WTC11 (cell line): ENCODE measurements around the gene MRPL20. TPM values are rescaled to one million over a fixed set of nuclear protein-coding genes. Genes with fewer than 3 reads are reported as not detected.
A peak's percentile ranks its signal among the peaks of the same experiment; 100 is the strongest.

Source experiments
- ATAC-seq: fragments of 200-7000 bp; cut with Tn5 transposase; 2 replicates; pipeline ENCODE4 v1.10.0; 2021; ENCODE audit warnings: mild to moderate bottlenecking, moderate library complexity
- CTCF ChIA-PET: fragments of 300-600 bp; sonication (Branson Sonifier 250); formaldehyde crosslinking; loops from one replicate; lab custom pipeline; 2021; ENCODE audit warnings: antibody characterized with exemption; lab: Charles Lee
- POLR2A ChIA-PET: fragments of 350-600 bp; sonication (Branson Sonifier 250); formaldehyde crosslinking; loops from one replicate; lab custom pipeline; 2021; ENCODE audit warnings: antibody characterized with exemption; lab: Charles Lee
- DNase-seq: peaks from one replicate; pipeline ENCODE4 v3.0.0; 2021; ENCODE audit warnings: low spot score
- H3K27ac Mint-ChIP-seq: 2 replicates; pipeline ENCODE4 v1.8.0; 2021; ENCODE audit warnings: mixed read lengths
- H3K27me3 Mint-ChIP-seq: 2 replicates; pipeline ENCODE4 v1.8.0; 2021; ENCODE audit warnings: low read depth, mild to moderate bottlenecking, moderate library complexity, mixed read lengths
- H3K36me3 Mint-ChIP-seq: 2 replicates; pipeline ENCODE4 v1.8.0; 2021; ENCODE audit warnings: mixed read lengths
- H3K4me1 Mint-ChIP-seq: 2 replicates; pipeline ENCODE4 v1.8.0; 2022; ENCODE audit warnings: mixed read lengths
- H3K4me3 Mint-ChIP-seq: 2 replicates; pipeline ENCODE4 v1.8.0; 2021; ENCODE audit warnings: mild to moderate bottlenecking, moderate library complexity, mixed read lengths
- H3K9me3 Mint-ChIP-seq: 2 replicates; pipeline ENCODE4 v1.8.0; 2021; ENCODE audit warnings: mixed read lengths
- FOXP1 ChIP-seq: sonication (generic); formaldehyde crosslinking; IDR thresholded peaks from 2 replicates; pipeline ENCODE4 v1.8.0; 2022; ENCODE audit warnings: missing genetic modification reagents, mild to moderate bottlenecking, moderate library complexity, borderline replicate concordance
- HMGA2 ChIP-seq: fragments of 250-450 bp; sonication (Bioruptor Pico); IDR thresholded peaks from 2 replicates; pipeline ENCODE4 v1.4.0; 2021; ENCODE audit warnings: mild to moderate bottlenecking, moderate library complexity
- KAT7 ChIP-seq: sonication (generic); formaldehyde crosslinking; IDR thresholded peaks from 2 replicates; pipeline ENCODE4 v1.8.1; 2023; ENCODE audit warnings: missing genetic modification reagents, mild to moderate bottlenecking, borderline replicate concordance
- NR1H2 ChIP-seq: sonication (generic); formaldehyde crosslinking; IDR thresholded peaks from 2 replicates; pipeline ENCODE4 v1.9.0; 2021; ENCODE audit warnings: mild to moderate bottlenecking, moderate library complexity, missing genetic modification reagents
- TEAD1 ChIP-seq: sonication (generic); formaldehyde crosslinking; IDR thresholded peaks from 2 replicates; pipeline ENCODE4 v1.8.0; 2022; ENCODE audit warnings: mild to moderate bottlenecking, missing genetic modification reagents
- TP53 ChIP-seq: sonication (generic); formaldehyde crosslinking; IDR thresholded peaks from 2 replicates; pipeline ENCODE4 v1.8.1; 2023; ENCODE audit warnings: mild to moderate bottlenecking, missing genetic modification reagents
- ZNF138 ChIP-seq: sonication (generic); formaldehyde crosslinking; conservative IDR thresholded peaks from 2 replicates; pipeline ENCODE4 v1.8.1; 2022; ENCODE audit warnings: mild to moderate bottlenecking, moderate library complexity, missing genetic modification reagents
- ZNF317 ChIP-seq: sonication (generic); formaldehyde crosslinking; IDR thresholded peaks from 2 replicates; pipeline ENCODE4 v1.8.1; 2023; ENCODE audit warnings: low read depth, mild to moderate bottlenecking, moderate library complexity, missing genetic modification reagents, borderline replicate concordance
- ZNF423 ChIP-seq: fragments of 250-450 bp; sonication (Bioruptor Pico); IDR thresholded peaks from 2 replicates; pipeline ENCODE4 v2.1.2; 2022; ENCODE audit warnings: mild to moderate bottlenecking, moderate library complexity
- total RNA-seq: library from RNA; stranded (reverse); gene quantifications from 3 replicates; pipeline ENCODE4 v1.2.3, GENCODE V29; 2021
- TF ChIP-seq, protein P1 (sequence below): sonication (generic); formaldehyde crosslinking; IDR thresholded peaks from 2 replicates; pipeline ENCODE4 v1.8.1; 2023; ENCODE audit warnings: mild to moderate bottlenecking, missing genetic modification reagents, moderate library complexity
- TF ChIP-seq, protein P2 (sequence below): fragments of 250-450 bp; sonication (Bioruptor Pico); IDR thresholded peaks from 2 replicates; pipeline ENCODE4 v1.8.0; 2021; ENCODE audit warnings: mild to moderate bottlenecking
- TF ChIP-seq, protein P3 (sequence below): fragments of 250-450 bp; sonication (Bioruptor Pico); IDR thresholded peaks from 2 replicates; pipeline ENCODE4 v1.9.0; 2021; ENCODE audit warnings: mild to moderate bottlenecking, borderline replicate concordance
- TF ChIP-seq, protein P4 (sequence below): sonication (generic); formaldehyde crosslinking; IDR thresholded peaks from 2 replicates; pipeline ENCODE4 v1.8.1; 2022; ENCODE audit warnings: mild to moderate bottlenecking, moderate library complexity, missing genetic modification reagents
- TF ChIP-seq, protein P5 (sequence below): sonication (generic); formaldehyde crosslinking; IDR thresholded peaks from 2 replicates; pipeline ENCODE4 v1.8.1; 2023; ENCODE audit warnings: mild to moderate bottlenecking, missing genetic modification reagents

The MRPL20 gene
- total RNA-seq, 1 experiment from 2014 or later = 156 TPM

DNA sequence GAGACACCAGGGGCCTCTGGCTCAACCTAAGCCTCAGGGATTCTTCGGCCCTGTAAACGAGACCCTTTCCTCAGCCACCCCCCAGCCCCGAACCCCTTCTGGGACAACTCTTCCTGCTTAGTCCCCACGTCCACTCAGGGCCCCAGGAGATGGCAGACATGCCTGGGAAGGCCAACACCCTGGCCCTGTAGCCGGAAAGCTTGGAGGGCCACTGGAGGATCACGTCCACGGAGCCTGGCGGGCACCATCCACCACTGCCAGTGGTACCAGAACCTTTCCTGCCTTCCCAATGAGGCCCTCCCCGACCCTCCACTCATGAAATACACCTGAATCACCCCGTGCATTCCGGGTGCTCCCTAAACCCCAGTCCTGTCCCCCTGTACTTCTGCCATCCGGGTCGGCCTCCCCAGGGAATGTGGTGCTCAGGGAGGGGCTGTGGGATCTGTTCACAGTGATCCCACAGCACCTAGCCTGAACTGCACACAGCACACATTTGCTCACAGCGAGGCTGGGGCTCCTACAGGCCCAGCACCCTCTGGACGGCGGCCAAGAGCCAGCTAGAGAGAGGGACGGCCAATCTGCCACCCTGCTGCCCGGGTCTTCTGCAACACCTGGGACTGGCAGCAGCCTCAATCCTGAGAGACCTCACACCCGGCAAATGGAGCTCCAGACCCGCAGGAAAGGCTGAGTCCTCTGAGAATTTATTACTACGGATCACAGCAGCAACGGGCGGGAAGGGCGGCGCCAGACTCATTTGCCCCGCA lies 33.9 kb downstream of the MRPL20 start:
- DNase-seq (no peak), ATAC-seq (no peak)
- H3K9me3 Mint-ChIP-seq = no peaks in the 10 kb centered on the region
- ChIA-PET POLR2A (interaction anchor here (0.6 kb wide), 1 partner anchor 70 kb away, joined by 3 read pairs; no protein-coding TSS in a partner anchor), CTCF (interaction anchor here (0.9 to 2.0 kb wide), 4 partner anchors 21 to 132 kb away, joined by 3 to 10 read pairs (median 3); partner anchors contain the start of gene CCNL2)
- H3K4me1 Mint-ChIP-seq = peaks cover 3% of the 10 kb centered on the region; the same call in 1 of the 2 replicates
- H3K27ac Mint-ChIP-seq = no peak overlapping the region; the same call in 1 of the 2 replicates
- H3K27me3 Mint-ChIP-seq = peaks cover 5% of the 10 kb centered on the region; the same call in 1 of the 2 replicates
- TF ChIP-seq, protein P1, sequence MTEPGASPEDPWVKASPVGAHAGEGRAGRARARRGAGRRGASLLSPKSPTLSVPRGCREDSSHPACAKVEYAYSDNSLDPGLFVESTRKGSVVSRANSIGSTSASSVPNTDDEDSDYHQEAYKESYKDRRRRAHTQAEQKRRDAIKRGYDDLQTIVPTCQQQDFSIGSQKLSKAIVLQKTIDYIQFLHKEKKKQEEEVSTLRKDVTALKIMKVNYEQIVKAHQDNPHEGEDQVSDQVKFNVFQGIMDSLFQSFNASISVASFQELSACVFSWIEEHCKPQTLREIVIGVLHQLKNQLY (CRISPR knock-in tag) = no peak
- TF ChIP-seq, protein P2, sequence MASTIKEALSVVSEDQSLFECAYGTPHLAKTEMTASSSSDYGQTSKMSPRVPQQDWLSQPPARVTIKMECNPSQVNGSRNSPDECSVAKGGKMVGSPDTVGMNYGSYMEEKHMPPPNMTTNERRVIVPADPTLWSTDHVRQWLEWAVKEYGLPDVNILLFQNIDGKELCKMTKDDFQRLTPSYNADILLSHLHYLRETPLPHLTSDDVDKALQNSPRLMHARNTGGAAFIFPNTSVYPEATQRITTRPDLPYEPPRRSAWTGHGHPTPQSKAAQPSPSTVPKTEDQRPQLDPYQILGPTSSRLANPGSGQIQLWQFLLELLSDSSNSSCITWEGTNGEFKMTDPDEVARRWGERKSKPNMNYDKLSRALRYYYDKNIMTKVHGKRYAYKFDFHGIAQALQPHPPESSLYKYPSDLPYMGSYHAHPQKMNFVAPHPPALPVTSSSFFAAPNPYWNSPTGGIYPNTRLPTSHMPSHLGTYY (CRISPR knock-in tag) = no peak
- TF ChIP-seq ZNF138 (CRISPR knock-in tag) (no peak), TEAD1 (CRISPR knock-in tag) (no peak), HMGA2 (CRISPR knock-in tag) (no peak), FOXP1 (CRISPR knock-in tag) (no peak), NR1H2 (CRISPR knock-in tag) (no peak), TP53 (CRISPR knock-in tag) (no peak), ZNF423 (CRISPR knock-in tag) (no peak), ZNF317 (CRISPR knock-in tag) (no peak), KAT7 (CRISPR knock-in tag) (no peak)
- TF ChIP-seq, protein P3, sequence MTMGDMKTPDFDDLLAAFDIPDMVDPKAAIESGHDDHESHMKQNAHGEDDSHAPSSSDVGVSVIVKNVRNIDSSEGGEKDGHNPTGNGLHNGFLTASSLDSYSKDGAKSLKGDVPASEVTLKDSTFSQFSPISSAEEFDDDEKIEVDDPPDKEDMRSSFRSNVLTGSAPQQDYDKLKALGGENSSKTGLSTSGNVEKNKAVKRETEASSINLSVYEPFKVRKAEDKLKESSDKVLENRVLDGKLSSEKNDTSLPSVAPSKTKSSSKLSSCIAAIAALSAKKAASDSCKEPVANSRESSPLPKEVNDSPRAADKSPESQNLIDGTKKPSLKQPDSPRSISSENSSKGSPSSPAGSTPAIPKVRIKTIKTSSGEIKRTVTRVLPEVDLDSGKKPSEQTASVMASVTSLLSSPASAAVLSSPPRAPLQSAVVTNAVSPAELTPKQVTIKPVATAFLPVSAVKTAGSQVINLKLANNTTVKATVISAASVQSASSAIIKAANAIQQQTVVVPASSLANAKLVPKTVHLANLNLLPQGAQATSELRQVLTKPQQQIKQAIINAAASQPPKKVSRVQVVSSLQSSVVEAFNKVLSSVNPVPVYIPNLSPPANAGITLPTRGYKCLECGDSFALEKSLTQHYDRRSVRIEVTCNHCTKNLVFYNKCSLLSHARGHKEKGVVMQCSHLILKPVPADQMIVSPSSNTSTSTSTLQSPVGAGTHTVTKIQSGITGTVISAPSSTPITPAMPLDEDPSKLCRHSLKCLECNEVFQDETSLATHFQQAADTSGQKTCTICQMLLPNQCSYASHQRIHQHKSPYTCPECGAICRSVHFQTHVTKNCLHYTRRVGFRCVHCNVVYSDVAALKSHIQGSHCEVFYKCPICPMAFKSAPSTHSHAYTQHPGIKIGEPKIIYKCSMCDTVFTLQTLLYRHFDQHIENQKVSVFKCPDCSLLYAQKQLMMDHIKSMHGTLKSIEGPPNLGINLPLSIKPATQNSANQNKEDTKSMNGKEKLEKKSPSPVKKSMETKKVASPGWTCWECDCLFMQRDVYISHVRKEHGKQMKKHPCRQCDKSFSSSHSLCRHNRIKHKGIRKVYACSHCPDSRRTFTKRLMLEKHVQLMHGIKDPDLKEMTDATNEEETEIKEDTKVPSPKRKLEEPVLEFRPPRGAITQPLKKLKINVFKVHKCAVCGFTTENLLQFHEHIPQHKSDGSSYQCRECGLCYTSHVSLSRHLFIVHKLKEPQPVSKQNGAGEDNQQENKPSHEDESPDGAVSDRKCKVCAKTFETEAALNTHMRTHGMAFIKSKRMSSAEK (CRISPR knock-in tag) = no peak
- TF ChIP-seq, protein P4, sequence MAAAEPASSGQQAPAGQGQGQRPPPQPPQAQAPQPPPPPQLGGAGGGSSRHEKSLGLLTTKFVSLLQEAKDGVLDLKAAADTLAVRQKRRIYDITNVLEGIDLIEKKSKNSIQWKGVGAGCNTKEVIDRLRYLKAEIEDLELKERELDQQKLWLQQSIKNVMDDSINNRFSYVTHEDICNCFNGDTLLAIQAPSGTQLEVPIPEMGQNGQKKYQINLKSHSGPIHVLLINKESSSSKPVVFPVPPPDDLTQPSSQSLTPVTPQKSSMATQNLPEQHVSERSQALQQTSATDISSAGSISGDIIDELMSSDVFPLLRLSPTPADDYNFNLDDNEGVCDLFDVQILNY (CRISPR knock-in tag) = no peak
- TF ChIP-seq, protein P5, sequence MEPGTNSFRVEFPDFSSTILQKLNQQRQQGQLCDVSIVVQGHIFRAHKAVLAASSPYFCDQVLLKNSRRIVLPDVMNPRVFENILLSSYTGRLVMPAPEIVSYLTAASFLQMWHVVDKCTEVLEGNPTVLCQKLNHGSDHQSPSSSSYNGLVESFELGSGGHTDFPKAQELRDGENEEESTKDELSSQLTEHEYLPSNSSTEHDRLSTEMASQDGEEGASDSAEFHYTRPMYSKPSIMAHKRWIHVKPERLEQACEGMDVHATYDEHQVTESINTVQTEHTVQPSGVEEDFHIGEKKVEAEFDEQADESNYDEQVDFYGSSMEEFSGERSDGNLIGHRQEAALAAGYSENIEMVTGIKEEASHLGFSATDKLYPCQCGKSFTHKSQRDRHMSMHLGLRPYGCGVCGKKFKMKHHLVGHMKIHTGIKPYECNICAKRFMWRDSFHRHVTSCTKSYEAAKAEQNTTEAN = no peak
- H3K4me3 Mint-ChIP-seq = peak overlapping the region; percentile 82
- H3K36me3 Mint-ChIP-seq = peaks cover 8% of the 10 kb centered on the region; the same call in 1 of the 2 replicates
